Smooth muscle cell (in vitro differentiated cells): Measurements from ENCODE around the gene STH. TPM values are rescaled to one million over a fixed set of nuclear protein-coding genes. Genes with fewer than 3 reads are reported as not detected.
A peak's percentile ranks its signal among the peaks of the same experiment; 100 is the strongest.

ENCODE experiments used
- DNase-seq: peaks from one replicate; lab custom pipeline; 2025; ENCODE audit not compliant: unreplicated experiment; lab: John Stamatoyannopoulos, UW
- H2AFZ ChIP-seq: fragments of 200-600 bp; sonication (generic); 2 replicates; pipeline ENCODE4 v1.6.0; 2016; ENCODE audit warnings: antibody characterized with exemption, low read depth, mild to moderate bottlenecking
- H3F3A ChIP-seq: fragments of 200-600 bp; sonication (generic); 2 replicates; pipeline ENCODE4 v1.6.0; 2017; ENCODE audit warnings: antibody characterized with exemption, low read depth
- H3K27ac ChIP-seq: fragments of 200-600 bp; sonication (generic); 2 replicates; pipeline ENCODE4 v1.5.1; 2016; ENCODE audit warnings: low read depth, mild to moderate bottlenecking
- H3K27me3 ChIP-seq: fragments of 200-600 bp; sonication (generic); 2 replicates; pipeline ENCODE4 v1.6.1; 2016; ENCODE audit warnings: low read depth, mild to moderate bottlenecking
- H3K36me3 ChIP-seq: fragments of 200-600 bp; sonication (generic); 2 replicates; pipeline ENCODE4 v1.5.1; 2016; ENCODE audit warnings: low read depth
- H3K4me1 ChIP-seq: fragments of 200-600 bp; sonication (generic); 2 replicates; pipeline ENCODE4 v1.5.1; 2016; ENCODE audit warnings: low read depth
- H3K4me2 ChIP-seq: fragments of 200-600 bp; sonication (generic); 2 replicates; pipeline ENCODE4 v1.6.0; 2016; ENCODE audit warnings: mild to moderate bottlenecking
- H3K4me3 ChIP-seq: fragments of 200-600 bp; sonication (generic); 2 replicates; pipeline ENCODE4 v1.5.1; 2016; ENCODE audit warnings: mild to moderate bottlenecking
- H3K79me2 ChIP-seq: fragments of 200-600 bp; sonication (generic); 2 replicates; pipeline ENCODE4 v1.6.0; 2016; ENCODE audit warnings: low read depth, mild to moderate bottlenecking
- H3K9ac ChIP-seq: fragments of 200-600 bp; sonication (generic); 2 replicates; pipeline ENCODE4 v1.6.0; 2016; ENCODE audit warnings: low read depth
- H3K9me3 ChIP-seq: fragments of 200-600 bp; sonication (generic); replicated peaks from 2 replicates; pipeline ENCODE4 v1.5.1; 2016; ENCODE audit warnings: low read depth
- H4K20me1 ChIP-seq: fragments of 200-600 bp; sonication (generic); 2 replicates; pipeline ENCODE4 v1.6.0; 2016; ENCODE audit warnings: low read depth
- CTCF ChIP-seq: fragments of 200-600 bp; sonication (generic); IDR thresholded peaks from 2 replicates; pipeline ENCODE4 v1.5.1; 2017; ENCODE audit warnings: borderline replicate concordance, mild to moderate bottlenecking, antibody characterized with exemption; ENCODE audit not compliant: insufficient read depth, poor library complexity, severe bottlenecking
- WGBS: methylation state at CpG from one replicate; pipeline ENCODE4 v1.1.7; 2016; ENCODE audit warnings: low lambda C conversion rate; 5-methylcytosine and 5-hydroxymethylcytosine counted together
- polyA plus RNA-seq: library from polyadenylated mRNA; unstranded; fragments of >200 nt; fragmentation: Nextera tagmentation; extraction: Ambion mirVana; gene quantifications from 2 replicates; pipeline ENCODE4 v1.2.1, GENCODE V29; 2016
- total RNA-seq: library from RNA; depleted of rRNA; stranded (reverse); fragments of >200 nt; gene quantifications from 2 replicates; pipeline ENCODE4 v1.2.3, GENCODE V29; 2014

Gene STH
- total and polyA plus RNA-seq, 2 experiments from 2014 or later = not detected

- Histone ChIP-seq H3F3A (no peaks in the 10 kb centered on the region), H3K4me1 (no peaks in the 10 kb centered on the region), H3K27me3 (no peaks in the 10 kb centered on the region), H3K36me3 (peaks cover 24% of the 10 kb centered on the region), H3K79me2 (no peaks in the 10 kb centered on the region), H2AFZ (no peak overlapping the region), H3K4me3 (no peak overlapping the region), H4K20me1 (peaks cover 35% of the 10 kb centered on the region), H3K27ac (peak overlapping the region; percentile 16), H3K9me3 (no peaks in the 10 kb centered on the region), H3K4me2 (no peak overlapping the region), H3K9ac (no peak overlapping the region)
- 96% methylated on average over 3 of the region's 3 CpGs for WGBS
- TF ChIP-seq CTCF = no peak
- DNase-seq = no peak
Measured at GRCh38 chr17:46035112-46035818, 36.2 kb downstream of the STH start.

GRCh38 chr17:46036491-46036890, 37.4 kb downstream of the STH start:
- Histone ChIP-seq H3K27ac (no peak overlapping the region), H3K4me3 (no peak overlapping the region), H4K20me1 (peaks cover 41% of the 10 kb centered on the region), H3F3A (no peaks in the 10 kb centered on the region), H3K9me3 (no peaks in the 10 kb centered on the region), H3K4me2 (no peak overlapping the region), H3K27me3 (no peaks in the 10 kb centered on the region), H3K36me3 (peaks cover 24% of the 10 kb centered on the region), H3K9ac (no peak overlapping the region), H2AFZ (no peak overlapping the region), H3K79me2 (no peaks in the 10 kb centered on the region), H3K4me1 (no peaks in the 10 kb centered on the region)
- no peak for TF ChIP-seq CTCF
- WGBS = 97% methylated on average over 6 of the region's 6 CpGs
- no peak for DNase-seq

GRCh38 chr17:46037722-46038255, 38.7 kb downstream of the STH start:
- H3K27me3 ChIP-seq = no peaks in the 10 kb centered on the region
- H3K9me3 ChIP-seq = no peaks in the 10 kb centered on the region
- H3K4me2 ChIP-seq = no peak overlapping the region
- 96% methylated on average over 4 of the region's 4 CpGs for WGBS
- no peak overlapping the region for H2AFZ ChIP-seq
- peaks cover 49% of the 10 kb centered on the region for H4K20me1 ChIP-seq
- H3K4me1 ChIP-seq = no peaks in the 10 kb centered on the region
- no peak overlapping the region for H3K4me3 ChIP-seq
- no peak for DNase-seq
- no peak for TF ChIP-seq CTCF
- H3F3A ChIP-seq = no peaks in the 10 kb centered on the region
- H3K27ac ChIP-seq = no peak overlapping the region
- H3K9ac ChIP-seq = no peak overlapping the region
- peaks cover 28% of the 10 kb centered on the region for H3K36me3 ChIP-seq
- peaks cover 5% of the 10 kb centered on the region for H3K79me2 ChIP-seq

DNA sequence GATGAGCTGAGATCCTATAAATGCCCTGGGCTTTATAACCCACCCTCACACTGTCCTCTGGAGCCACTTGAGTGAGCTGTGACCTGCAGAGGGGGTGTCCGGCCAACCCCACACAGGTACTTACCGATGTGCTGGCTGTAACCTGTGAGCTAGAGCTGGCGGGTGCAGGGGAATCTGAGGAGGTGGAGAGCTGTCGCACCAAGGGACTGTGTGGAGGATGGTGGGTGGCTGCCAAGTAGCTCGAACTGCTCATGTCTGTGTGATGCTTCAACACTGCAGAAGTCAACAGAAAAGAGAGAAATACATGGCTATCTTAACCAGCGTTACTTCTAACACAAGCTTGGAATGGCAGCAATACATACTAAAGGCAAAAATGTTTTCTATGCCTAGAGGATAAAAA, 39.4 kb downstream of the STH start:
- Histone ChIP-seq H3K9me3 (no peaks in the 10 kb centered on the region), H2AFZ (no peak overlapping the region), H3K79me2 (peaks cover 7% of the 10 kb centered on the region), H3K9ac (no peak overlapping the region), H3K4me1 (no peaks in the 10 kb centered on the region), H4K20me1 (peaks cover 56% of the 10 kb centered on the region), H3F3A (no peaks in the 10 kb centered on the region), H3K36me3 (peaks cover 28% of the 10 kb centered on the region), H3K27ac (no peak overlapping the region), H3K4me2 (no peak overlapping the region), H3K4me3 (no peak overlapping the region), H3K27me3 (no peaks in the 10 kb centered on the region)
- no peak for DNase-seq
- no peak for TF ChIP-seq CTCF
- 99% methylated on average over 6 of the region's 6 CpGs for WGBS
